Endothelial cell of umbilical vein (primary cell): ENCODE results near the gene CRHR1. TPM values are rescaled to one million over a fixed set of nuclear protein-coding genes. Genes with fewer than 3 reads are reported as not detected.

ENCODE experiments used
- BruUV-seq: library from RNA; stranded (reverse); fragments of 400-500 nt; replicated peaks from 2 replicates; lab custom pipeline; 2021; lab: Mats Ljungman, UMichigan
- CTCF ChIA-PET: fragments of 300-600, 350-600 bp; sonication (Branson Sonifier 250); formaldehyde crosslinking; loops from one replicate; lab custom pipeline; 2021; ENCODE audit warnings: antibody characterized with exemption, inconsistent platforms; lab: Charles Lee
- POLR2A ChIA-PET: fragments of 300-600, 350-600 bp; sonication (Branson Sonifier 250); formaldehyde crosslinking; loops from one replicate; lab custom pipeline; 2021; ENCODE audit warnings: antibody characterized with exemption, inconsistent platforms; lab: Charles Lee
- DNase-seq: peaks from one replicate; pipeline ENCODE4 v3.0.0-alpha.2; 2011; ENCODE audit warnings: low read depth, low spot score
- FAIRE-seq: peaks from 2 replicates; lab custom pipeline; 2011; peaks lifted over from hg19 to GRCh38; lab: Jason Lieb, UNC
- H2AFZ ChIP-seq: 2 replicates; pipeline ENCODE4 v1.6.0; 2012; ENCODE audit warnings: low read depth, low read length, control low read depth, inconsistent platforms
- H3K27ac ChIP-seq: 2 replicates; pipeline ENCODE4 v1.5.1; 2011; ENCODE audit warnings: low read depth, mild to moderate bottlenecking, control low read depth, low read length, moderate library complexity; ENCODE audit not compliant: insufficient read depth
- H3K27me3 ChIP-seq, 2 experiments: 2 replicates each; pipeline versions ENCODE4 v1.6.0 to v1.6.1; 2011; ENCODE audit warnings: low read length in 2 of 2, mixed read lengths in 1 of 2; ENCODE audit not compliant: control insufficient read depth in 2 of 2, insufficient read depth in 2 of 2
- H3K36me3 ChIP-seq, 2 experiments: 2 replicates in 1 of 2; 3 replicates in 1 of 2; pipeline ENCODE4 v1.5.1; 2011; ENCODE audit warnings: low read length in 2 of 2, mild to moderate bottlenecking in 1 of 2, moderate library complexity in 1 of 2; ENCODE audit not compliant: control insufficient read depth in 2 of 2, insufficient read depth in 2 of 2; ENCODE audit errors: extremely low read depth in 1 of 2
- H3K4me1 ChIP-seq: 3 replicates; pipeline ENCODE4 v1.5.1; 2011; ENCODE audit warnings: mild to moderate bottlenecking, low read length; ENCODE audit not compliant: control insufficient read depth, insufficient read depth; ENCODE audit errors: extremely low read depth
- H3K4me2 ChIP-seq: 2 replicates; pipeline ENCODE4 v1.6.1; 2011; ENCODE audit warnings: low read length, control low read depth, mixed read lengths; ENCODE audit not compliant: insufficient read depth
- H3K4me3 ChIP-seq, 3 experiments: fragments of 200-600 bp in 1 of 3; sonication (generic), shearing (Covaris generic) in 1 of 3; replicated peaks in 1 of 3; 2 replicates each; pipeline ENCODE4 v1.5.1; 2011 to 2016; ENCODE audit warnings: control low read depth in 3 of 3, low read length in 3 of 3, mild to moderate bottlenecking in 2 of 3, inconsistent platforms in 1 of 3, low read depth in 1 of 3, moderate library complexity in 1 of 3; ENCODE audit not compliant: insufficient read depth in 1 of 3
- H3K79me2 ChIP-seq: 2 replicates; pipeline ENCODE4 v1.6.0; 2012; ENCODE audit warnings: low read length, inconsistent platforms; ENCODE audit not compliant: control insufficient read depth, insufficient read depth
- H3K9ac ChIP-seq: replicated peaks from 2 replicates; pipeline ENCODE3; 2011; ENCODE audit warnings: low read length, control low read depth; ENCODE audit not compliant: insufficient read depth; ENCODE audit errors: extremely low read depth
- H3K9me1 ChIP-seq: replicated peaks from 3 replicates; pipeline ENCODE4 v1.6.0; 2011; ENCODE audit warnings: mild to moderate bottlenecking, low read length; ENCODE audit not compliant: control insufficient read depth, insufficient read depth; ENCODE audit errors: extremely low read depth
- H3K9me3 ChIP-seq: replicated peaks from 2 replicates; pipeline ENCODE4 v1.5.1; 2012; ENCODE audit warnings: low read length, inconsistent platforms; ENCODE audit not compliant: control insufficient read depth, insufficient read depth
- H4K20me1 ChIP-seq: replicated peaks from 2 replicates; pipeline ENCODE3; 2011; ENCODE audit warnings: mild to moderate bottlenecking, low read length; ENCODE audit not compliant: control insufficient read depth, insufficient read depth; ENCODE audit errors: extremely low read depth
- FOS ChIP-seq: IDR thresholded peaks from 2 replicates; pipeline ENCODE4 v1.6.1; 2011; ENCODE audit warnings: mild to moderate bottlenecking, low read length, moderate library complexity, borderline replicate concordance; ENCODE audit not compliant: insufficient read depth
- MYC ChIP-seq: IDR thresholded peaks from one replicate; pipeline ENCODE4 v1.6.1; 2011; ENCODE audit warnings: mild to moderate bottlenecking, low read depth, low read length
- POLR2AphosphoS5 ChIP-seq: IDR thresholded peaks from 2 replicates; pipeline ENCODE4 v1.6.1; 2012; ENCODE audit warnings: low read depth, mild to moderate bottlenecking, control low read depth, low read length, moderate library complexity; ENCODE audit not compliant: insufficient read depth
- dilution Hi-C: fragments of 300-500 bp; cut with MboI; formaldehyde crosslinking; loops from one replicate; pipeline ENCODE4 v1.15.0; 2019; ENCODE audit warnings: low sequenced_read_pairs; ENCODE audit not compliant: extremely low pct_ligation_motif_present
- intact Hi-C: fragments of 100-400 bp; cut with micrococcal nuclease; formaldehyde crosslinking; loops from one replicate; pipeline ENCODE4 v1.10.0; 2022
- polyA plus RNA-seq, 4 experiments: library from polyadenylated mRNA; depleted of rRNA in 3 of 4; stranded (reverse) in 3 of 4; unstranded in 1 of 4; fragments of >200 nt; gene quantifications; 2 replicates each; pipeline versions ENCODE4 v1.2.1 to v1.2.3, GENCODE V29; 2011 to 2012; ENCODE audit warnings: missing spikeins in 1 of 4
- total RNA-seq: library from RNA; stranded (reverse); gene quantifications from 2 replicates; pipeline ENCODE4 v1.2.3, GENCODE V29; 2021
- TF ChIP-seq, protein P1 (sequence below): IDR thresholded peaks from 2 replicates; pipeline ENCODE4 v1.6.1; 2011; ENCODE audit not compliant: insufficient read depth, insufficient read length
- TF ChIP-seq, protein P2 (sequence below), 2 donors: IDR thresholded peaks; 1 replicate in 1 of 2; 2 replicates in 1 of 2; pipeline ENCODE4 v1.5.1; 2011; ENCODE audit warnings: low read length in 2 of 2, mild to moderate bottlenecking in 2 of 2, moderate library complexity in 2 of 2, control low read depth in 1 of 2, inconsistent platforms in 1 of 2, low read depth in 1 of 2; ENCODE audit not compliant: insufficient read depth in 1 of 2; ENCODE audit errors: extremely low read depth in 1 of 2

Gene CRHR1
- total and polyA plus RNA-seq, 2 donors (not counting 3 experiments of a cell fraction or from before 2014, with no cell fraction given) = not detected

DNA sequence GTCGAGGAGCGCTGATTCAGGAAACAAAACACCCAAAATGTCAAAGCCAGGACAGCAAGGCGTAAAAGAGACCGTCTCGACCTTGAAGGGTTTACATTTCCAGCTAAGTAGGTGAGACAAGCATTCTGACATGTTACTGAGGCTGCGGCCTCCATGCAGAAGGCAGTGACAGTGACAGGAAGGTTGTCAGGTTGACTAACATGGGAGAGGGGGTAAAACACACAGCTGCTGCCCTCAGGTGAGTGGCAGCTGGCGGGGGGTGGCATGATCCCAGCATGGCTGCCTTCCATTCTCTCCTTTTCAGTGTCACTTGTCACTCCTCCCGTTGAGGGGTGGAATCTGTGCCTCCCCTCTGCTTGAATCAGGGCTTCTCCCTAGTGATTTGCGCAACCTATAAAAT lies 31.9 kb upstream of the CRHR1 start:
- no peaks in the 10 kb centered on the region for H3K79me2 ChIP-seq
- intact Hi-C loops (no loop called here), dilution Hi-C loops (no loop called here)
- no peak overlapping the region for H3K4me2 ChIP-seq
- ChIA-PET CTCF (no interaction called here), POLR2A (no interaction called here)
- H3K4me3 ChIP-seq = no peak overlapping the region
- no peaks in the 10 kb centered on the region for H3K9me3 ChIP-seq
- H3K27ac ChIP-seq = no peak overlapping the region
- H3K4me1 ChIP-seq = no peaks in the 10 kb centered on the region
- H3K36me3 ChIP-seq = no peaks in the 10 kb centered on the region
- no peaks in the 10 kb centered on the region for H3K9me1 ChIP-seq
- DNase-seq = no peak
- BruUV-seq = no TSS peak
- H3K9ac ChIP-seq = no peak overlapping the region
- H3K27me3 ChIP-seq = peaks cover 0 to 2% of the 10 kb centered on the region in 2 experiments
- TF ChIP-seq, protein P1, sequence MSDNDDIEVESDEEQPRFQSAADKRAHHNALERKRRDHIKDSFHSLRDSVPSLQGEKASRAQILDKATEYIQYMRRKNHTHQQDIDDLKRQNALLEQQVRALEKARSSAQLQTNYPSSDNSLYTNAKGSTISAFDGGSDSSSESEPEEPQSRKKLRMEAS = no peak
- no peak for TF ChIP-seq POLR2AphosphoS5
- no peak for TF ChIP-seq MYC
- TF ChIP-seq, protein P2, sequence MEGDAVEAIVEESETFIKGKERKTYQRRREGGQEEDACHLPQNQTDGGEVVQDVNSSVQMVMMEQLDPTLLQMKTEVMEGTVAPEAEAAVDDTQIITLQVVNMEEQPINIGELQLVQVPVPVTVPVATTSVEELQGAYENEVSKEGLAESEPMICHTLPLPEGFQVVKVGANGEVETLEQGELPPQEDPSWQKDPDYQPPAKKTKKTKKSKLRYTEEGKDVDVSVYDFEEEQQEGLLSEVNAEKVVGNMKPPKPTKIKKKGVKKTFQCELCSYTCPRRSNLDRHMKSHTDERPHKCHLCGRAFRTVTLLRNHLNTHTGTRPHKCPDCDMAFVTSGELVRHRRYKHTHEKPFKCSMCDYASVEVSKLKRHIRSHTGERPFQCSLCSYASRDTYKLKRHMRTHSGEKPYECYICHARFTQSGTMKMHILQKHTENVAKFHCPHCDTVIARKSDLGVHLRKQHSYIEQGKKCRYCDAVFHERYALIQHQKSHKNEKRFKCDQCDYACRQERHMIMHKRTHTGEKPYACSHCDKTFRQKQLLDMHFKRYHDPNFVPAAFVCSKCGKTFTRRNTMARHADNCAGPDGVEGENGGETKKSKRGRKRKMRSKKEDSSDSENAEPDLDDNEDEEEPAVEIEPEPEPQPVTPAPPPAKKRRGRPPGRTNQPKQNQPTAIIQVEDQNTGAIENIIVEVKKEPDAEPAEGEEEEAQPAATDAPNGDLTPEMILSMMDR (IDR thresholded peaks at IDR 0.05; ENCODE audit: extremely low read depth in 1 of 2, insufficient read depth in 1 of 2, low read depth in 1 of 2, low read length in 2 of 2) = no peak
- no peak for TF ChIP-seq FOS
- no peak overlapping the region for H2AFZ ChIP-seq
- FAIRE-seq = no peak
- no peaks in the 10 kb centered on the region for H4K20me1 ChIP-seq
